ENCODE data around the gene VN1R5. TPM values are rescaled to one million over a fixed set of nuclear protein-coding genes. Genes with fewer than 3 reads are reported as not detected.

The VN1R5 gene
- total and polyA plus RNA-seq, 2 donors (not counting 3 experiments of a cell fraction or from before 2014, with no cell fraction given), result not detected

DNA sequence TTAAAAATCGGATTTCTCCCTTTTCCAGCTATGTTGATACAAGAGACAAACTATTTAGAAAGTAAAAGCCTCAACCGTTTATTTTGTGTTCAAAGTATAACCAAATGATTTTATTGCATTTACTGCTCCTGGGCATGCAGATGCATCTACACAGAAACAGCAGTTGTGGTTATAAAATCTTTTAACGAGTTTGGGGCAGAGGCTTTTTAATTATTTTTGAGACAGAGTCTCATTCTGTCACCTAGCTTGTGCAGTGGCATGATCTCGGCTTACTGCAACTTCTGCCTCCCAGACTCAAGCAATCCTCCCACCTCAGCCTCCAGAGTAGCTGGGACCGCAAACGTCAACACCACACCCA is 42.2 kb downstream of the VN1R5 start:
- Histone ChIP-seq H3K9ac (replicated peaks; ENCODE audit: extremely low read depth, insufficient read depth, low read length) (no peak overlapping the region), H2AFZ (ENCODE audit: low read depth, low read length) (no peak overlapping the region), H3K4me1 (ENCODE audit: control insufficient read depth, extremely low read depth, insufficient read depth, low read length) (no peaks in the 10 kb centered on the region), H3K9me1 (replicated peaks; ENCODE audit: control insufficient read depth, extremely low read depth, insufficient read depth, low read length) (no peaks in the 10 kb centered on the region), H3K27me3 (ENCODE audit: control insufficient read depth in 2 of 2, insufficient read depth in 2 of 2, low read length in 2 of 2) (no peaks in the 10 kb centered on the region), H3K36me3 (ENCODE audit: control insufficient read depth in 2 of 2, extremely low read depth in 1 of 2, insufficient read depth in 2 of 2, low read length in 2 of 2) (peaks cover 0 to 26% of the 10 kb centered on the region in 2 experiments), H3K4me2 (ENCODE audit: insufficient read depth, low read length) (no peak overlapping the region), H3K4me3 (replicated peaks in 1 of 3; ENCODE audit: insufficient read depth in 1 of 3, low read depth in 1 of 3, low read length in 3 of 3) (no peak overlapping the region), H3K79me2 (ENCODE audit: control insufficient read depth, insufficient read depth, low read length) (no peaks in the 10 kb centered on the region), H4K20me1 (replicated peaks; ENCODE audit: control insufficient read depth, extremely low read depth, insufficient read depth, low read length) (no peaks in the 10 kb centered on the region), H3K9me3 (replicated peaks; ENCODE audit: control insufficient read depth, insufficient read depth, low read length) (no peaks in the 10 kb centered on the region), H3K27ac (ENCODE audit: insufficient read depth, low read depth, low read length) (no peak overlapping the region)
- dilution Hi-C loops (cut with MboI; ENCODE audit: extremely low pct_ligation_motif_present, low sequenced_read_pairs), result no loop called here
- intact Hi-C loops (cut with micrococcal nuclease), result no loop called here
- FAIRE-seq (no peak), DNase-seq (ENCODE audit: low read depth, low spot score) (no peak)
- CTCF ChIA-PET, result no interaction called here
- BruUV-seq (replicated peaks), result no TSS peak
- POLR2A ChIA-PET, result no interaction called here
- TF ChIP-seq JUN (IDR thresholded peaks at IDR 0.05; ENCODE audit: borderline replicate concordance, insufficient read depth, insufficient read length, low read depth), result no peak
- TF ChIP-seq POLR2AphosphoS5 (IDR thresholded peaks at IDR 0.05; ENCODE audit: insufficient read depth, low read depth, low read length), result peak; percentile 27
- TF ChIP-seq MAX (IDR thresholded peaks at IDR 0.05; ENCODE audit: insufficient read depth, insufficient read length), result no peak

DNA sequence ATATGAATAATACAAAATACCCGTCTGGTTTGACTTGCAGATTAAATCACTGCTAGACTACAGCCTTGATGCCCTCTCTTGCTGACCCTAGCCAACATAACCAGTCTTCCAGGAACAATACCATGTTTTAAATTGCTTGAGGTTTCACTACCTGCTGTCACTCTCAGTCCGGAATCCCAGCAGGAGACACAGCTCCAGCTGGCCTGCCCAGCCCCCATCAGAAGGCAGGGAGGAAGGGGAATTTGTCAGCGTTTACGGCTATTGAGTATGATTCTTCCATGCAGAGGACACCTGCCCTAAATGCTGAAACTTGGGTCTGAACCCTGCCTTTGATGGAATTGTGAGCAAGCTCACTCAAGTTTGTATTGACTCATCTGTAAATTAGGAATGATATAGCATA is 42.8 kb downstream of the VN1R5 start:
- CTCF ChIA-PET, result no interaction called here
- no TSS peak for BruUV-seq (replicated peaks)

More for the DNA sequence above, 42.8 kb downstream of the VN1R5 start:
- H3K27me3 ChIP-seq (ENCODE audit: control insufficient read depth in 2 of 2, insufficient read depth in 2 of 2, low read length in 2 of 2), result no peaks in the 10 kb centered on the region
- H3K9me1 ChIP-seq (replicated peaks; ENCODE audit: control insufficient read depth, extremely low read depth, insufficient read depth, low read length), result no peaks in the 10 kb centered on the region
- no peaks in the 10 kb centered on the region for H3K9me3 ChIP-seq (replicated peaks; ENCODE audit: control insufficient read depth, insufficient read depth, low read length)
- H2AFZ ChIP-seq (ENCODE audit: low read depth, low read length), result no peak overlapping the region
- H3K27ac ChIP-seq (ENCODE audit: insufficient read depth, low read depth, low read length), result no peak overlapping the region
- H3K4me3 ChIP-seq (replicated peaks in 1 of 3; ENCODE audit: insufficient read depth in 1 of 3, low read depth in 1 of 3, low read length in 3 of 3), result no peak overlapping the region
- intact Hi-C loops (cut with micrococcal nuclease) (no loop called here), dilution Hi-C loops (cut with MboI; ENCODE audit: extremely low pct_ligation_motif_present, low sequenced_read_pairs) (no loop called here)
- H3K9ac ChIP-seq (replicated peaks; ENCODE audit: extremely low read depth, insufficient read depth, low read length), result no peak overlapping the region
- H4K20me1 ChIP-seq (replicated peaks; ENCODE audit: control insufficient read depth, extremely low read depth, insufficient read depth, low read length), result no peaks in the 10 kb centered on the region
- FAIRE-seq, result no peak
- no peaks in the 10 kb centered on the region for H3K79me2 ChIP-seq (ENCODE audit: control insufficient read depth, insufficient read depth, low read length)
- POLR2A ChIA-PET, result no interaction called here
- DNase-seq (ENCODE audit: low read depth, low spot score), result no peak
- no peaks in the 10 kb centered on the region for H3K4me1 ChIP-seq (ENCODE audit: control insufficient read depth, extremely low read depth, insufficient read depth, low read length)
- H3K36me3 ChIP-seq (ENCODE audit: control insufficient read depth in 2 of 2, extremely low read depth in 1 of 2, insufficient read depth in 2 of 2, low read length in 2 of 2), result peaks cover 0 to 27% of the 10 kb centered on the region in 2 experiments
- no peak overlapping the region for H3K4me2 ChIP-seq (ENCODE audit: insufficient read depth, low read length)
- TF ChIP-seq GATA2 (IDR thresholded peaks at IDR 0.05; ENCODE audit: insufficient read depth, insufficient read length, low read depth, low read length) (no peak), FOS (IDR thresholded peaks at IDR 0.05; ENCODE audit: borderline replicate concordance, insufficient read depth, low read length) (no peak), POLR2AphosphoS5 (IDR thresholded peaks at IDR 0.05; ENCODE audit: insufficient read depth, low read depth, low read length) (no peak), POLR2A (IDR thresholded peaks at IDR 0.05; ENCODE audit: low read depth, low read length) (no peak), MYC (IDR thresholded peaks at IDR 0.05; ENCODE audit: low read depth, low read length) (no peak)
- TF ChIP-seq, protein P1, sequence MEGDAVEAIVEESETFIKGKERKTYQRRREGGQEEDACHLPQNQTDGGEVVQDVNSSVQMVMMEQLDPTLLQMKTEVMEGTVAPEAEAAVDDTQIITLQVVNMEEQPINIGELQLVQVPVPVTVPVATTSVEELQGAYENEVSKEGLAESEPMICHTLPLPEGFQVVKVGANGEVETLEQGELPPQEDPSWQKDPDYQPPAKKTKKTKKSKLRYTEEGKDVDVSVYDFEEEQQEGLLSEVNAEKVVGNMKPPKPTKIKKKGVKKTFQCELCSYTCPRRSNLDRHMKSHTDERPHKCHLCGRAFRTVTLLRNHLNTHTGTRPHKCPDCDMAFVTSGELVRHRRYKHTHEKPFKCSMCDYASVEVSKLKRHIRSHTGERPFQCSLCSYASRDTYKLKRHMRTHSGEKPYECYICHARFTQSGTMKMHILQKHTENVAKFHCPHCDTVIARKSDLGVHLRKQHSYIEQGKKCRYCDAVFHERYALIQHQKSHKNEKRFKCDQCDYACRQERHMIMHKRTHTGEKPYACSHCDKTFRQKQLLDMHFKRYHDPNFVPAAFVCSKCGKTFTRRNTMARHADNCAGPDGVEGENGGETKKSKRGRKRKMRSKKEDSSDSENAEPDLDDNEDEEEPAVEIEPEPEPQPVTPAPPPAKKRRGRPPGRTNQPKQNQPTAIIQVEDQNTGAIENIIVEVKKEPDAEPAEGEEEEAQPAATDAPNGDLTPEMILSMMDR (IDR thresholded peaks at IDR 0.05; ENCODE audit: extremely low read depth in 1 of 2, insufficient read depth in 1 of 2, low read depth in 1 of 2, low read length in 2 of 2), result no peak

All from endothelial cell of umbilical vein (primary cell).